Right lobe of liver (tissue), 6 donors: ENCODE measurements around the gene TAGAP. TPM values are rescaled to one million over a fixed set of nuclear protein-coding genes. Genes with fewer than 3 reads are reported as not detected.
A peak's percentile ranks its signal among the peaks of the same experiment; 100 is the strongest.

ENCODE experiments used
- ATAC-seq, 4 donors: fragments of 200-7000 bp; cut with Tn5 transposase; one replicate each; pipeline ENCODE4 v1.9.1; 2020; ENCODE audit warnings: mild to moderate bottlenecking in 4 of 4, moderate library complexity in 4 of 4
- DNase-seq, 3 donors: peaks; one replicate each; pipeline ENCODE4 v3.0.0-alpha.2; 2020
- H3K27ac ChIP-seq, 3 donors: fragments of 200-600 bp; one replicate each; pipeline ENCODE4 v1.8.0; 2022
- H3K27me3 ChIP-seq, 2 donors: fragments of 200-600 bp; one replicate each; pipeline ENCODE4 v1.8.0; 2022
- H3K36me3 ChIP-seq, 4 donors: fragments of 200-600 bp; sonication (generic) in 1 of 4; one replicate each; pipeline versions ENCODE4 v1.5.1 to v1.8.0; 2017 to 2022; ENCODE audit warnings: control low read depth in 1 of 4
- H3K4me1 ChIP-seq, 4 donors: fragments of 200-600 bp; sonication (generic) in 1 of 4; one replicate each; pipeline versions ENCODE4 v1.5.1 to v1.8.0; 2017 to 2022; ENCODE audit warnings: control low read depth in 1 of 4
- H3K4me3 ChIP-seq, 3 donors: fragments of 200-600 bp; one replicate each; pipeline ENCODE4 v1.8.0; 2022
- H3K9me3 ChIP-seq, 4 donors: fragments of 200-600 bp; sonication (generic) in 1 of 4; one replicate each; pipeline versions ENCODE4 v1.5.1 to v1.8.0; 2017 to 2022; ENCODE audit warnings: control low read depth in 1 of 4
- POLR2A ChIP-seq: fragments of 450-650 bp; IDR thresholded peaks from one replicate; pipeline ENCODE4 v1.6.1; 2017; ENCODE audit warnings: antibody characterized with exemption, mild to moderate bottlenecking
- WGBS: methylation state at CpG from one replicate; pipeline ENCODE4 v1.1.6; 2018; ENCODE audit warnings: low coverage, low lambda C conversion rate; ENCODE audit not compliant: insufficient coverage; ENCODE audit errors: missing lambda C conversion rate; 5-methylcytosine and 5-hydroxymethylcytosine counted together
- intact Hi-C, 2 donors: fragments of 100-400 bp; cut with DNase I; formaldehyde crosslinking; loops; one replicate each; pipeline versions ENCODE4 v1.11.2 to v1.14.1; 2022
- total RNA-seq, 6 experiments: library from RNA; depleted of rRNA in 2 of 6; stranded (reverse); fragments of >200 nt in 2 of 6; fragmentation: NEBNext Ultra II Directional in 3 of 6; extraction: Animal tissue kit (Norgen Biotek cat#: 25700) in 3 of 6; gene quantifications; one replicate each; pipeline versions ENCODE4 v1.1.0 to v1.2.4, GENCODE V29; 2016 to 2023
- TF ChIP-seq, protein P1 (sequence below), 4 donors: fragments of 200-600 bp in 3 of 4; fragments of 450-650 bp in 1 of 4; IDR thresholded peaks; one replicate each; pipeline versions ENCODE4 v1.5.1 to v1.8.0; 2016 to 2022; ENCODE audit warnings: antibody characterized with exemption in 4 of 4, mild to moderate bottlenecking in 2 of 4
- donor health status: DM: no; HTN: yes; CAD: no.
- donor health status: DM: no; HTN: no; CAD: no.
- donor health status: DM: no; HTN: no; CAD: no.
- donor health status: DM: no; HTN: yes; CAD: no.
- donor health status: DM: no; HTN: yes; CAD: no.

TAGAP gene
- total RNA-seq, 6 experiments from 2014 or later = 0.13 to 1.8 (median 0.92) TPM

DNA sequence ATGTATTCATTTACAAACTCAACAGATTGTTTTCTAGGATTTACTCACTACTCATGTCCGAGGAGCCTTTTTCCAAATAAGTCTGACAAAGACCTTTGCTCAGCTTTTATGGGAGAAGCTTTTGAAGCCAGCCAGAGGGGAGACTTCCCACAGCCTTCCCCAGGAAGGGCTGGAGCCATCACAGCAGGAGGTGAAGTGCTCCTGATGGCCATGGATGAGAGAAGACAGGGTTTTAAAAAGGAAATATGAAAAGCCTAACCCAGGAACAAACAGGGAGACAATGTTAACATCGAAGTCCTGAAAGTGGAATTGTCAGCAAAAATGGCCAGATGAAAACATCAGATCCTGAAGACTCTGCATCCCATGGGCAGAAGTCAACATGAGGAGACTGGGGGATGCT lies 11.6 kb upstream of the TAGAP start:
- no peak for ATAC-seq
- WGBS = 6% methylated on average over 2 of the region's 2 CpGs
- no peak for TF ChIP-seq POLR2A
- TF ChIP-seq, protein P1, sequence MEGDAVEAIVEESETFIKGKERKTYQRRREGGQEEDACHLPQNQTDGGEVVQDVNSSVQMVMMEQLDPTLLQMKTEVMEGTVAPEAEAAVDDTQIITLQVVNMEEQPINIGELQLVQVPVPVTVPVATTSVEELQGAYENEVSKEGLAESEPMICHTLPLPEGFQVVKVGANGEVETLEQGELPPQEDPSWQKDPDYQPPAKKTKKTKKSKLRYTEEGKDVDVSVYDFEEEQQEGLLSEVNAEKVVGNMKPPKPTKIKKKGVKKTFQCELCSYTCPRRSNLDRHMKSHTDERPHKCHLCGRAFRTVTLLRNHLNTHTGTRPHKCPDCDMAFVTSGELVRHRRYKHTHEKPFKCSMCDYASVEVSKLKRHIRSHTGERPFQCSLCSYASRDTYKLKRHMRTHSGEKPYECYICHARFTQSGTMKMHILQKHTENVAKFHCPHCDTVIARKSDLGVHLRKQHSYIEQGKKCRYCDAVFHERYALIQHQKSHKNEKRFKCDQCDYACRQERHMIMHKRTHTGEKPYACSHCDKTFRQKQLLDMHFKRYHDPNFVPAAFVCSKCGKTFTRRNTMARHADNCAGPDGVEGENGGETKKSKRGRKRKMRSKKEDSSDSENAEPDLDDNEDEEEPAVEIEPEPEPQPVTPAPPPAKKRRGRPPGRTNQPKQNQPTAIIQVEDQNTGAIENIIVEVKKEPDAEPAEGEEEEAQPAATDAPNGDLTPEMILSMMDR (IDR thresholded peaks at IDR 0.05) = no peak

DNA sequence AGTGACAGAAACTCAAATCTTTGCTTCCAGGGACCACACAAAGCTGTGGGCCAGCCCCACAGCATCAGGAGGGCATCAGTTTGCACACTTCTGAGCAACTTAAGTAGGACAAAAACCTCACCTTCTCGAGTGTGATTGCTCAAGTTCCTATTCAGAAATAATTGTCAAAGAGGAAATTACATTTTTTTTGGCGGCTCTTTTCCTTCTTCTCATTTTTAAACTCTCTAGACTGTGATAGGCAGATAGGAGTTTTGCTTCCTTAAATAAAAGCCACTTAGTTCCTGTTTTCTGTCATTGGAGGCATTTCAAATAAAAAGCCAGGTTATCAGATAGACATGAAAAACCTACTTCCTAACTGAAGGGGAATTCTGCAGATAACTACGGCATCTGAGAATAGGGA lies 11.2 kb upstream of the TAGAP start:
- DNase-seq (no peak), ATAC-seq (peak in 2 of 4 donors; percentile 50 to 54)
- 7% methylated on average over 3 of the region's 3 CpGs for WGBS
- Histone ChIP-seq H3K36me3 (no peaks in the 10 kb centered on the region), H3K9me3 (no peaks in the 10 kb centered on the region), H3K4me1 (no peaks in the 10 kb centered on the region), H3K27me3 (no peaks in the 10 kb centered on the region), H3K4me3 (no peak overlapping the region), H3K27ac (no peak overlapping the region)
- no peak for TF ChIP-seq POLR2A
- TF ChIP-seq, protein P1 (IDR thresholded peaks at IDR 0.05) = no peak
- intact Hi-C loops = no loop called here

More for the DNA sequence above, 11.6 kb upstream of the TAGAP start:
- H3K27me3 ChIP-seq = no peaks in the 10 kb centered on the region
- DNase-seq = no peak
- H3K36me3 ChIP-seq = no peaks in the 10 kb centered on the region
- intact Hi-C loops = no loop called here
- no peaks in the 10 kb centered on the region for H3K4me1 ChIP-seq
- no peak overlapping the region for H3K27ac ChIP-seq
- no peaks in the 10 kb centered on the region for H3K9me3 ChIP-seq
- H3K4me3 ChIP-seq = no peak overlapping the region

DNA sequence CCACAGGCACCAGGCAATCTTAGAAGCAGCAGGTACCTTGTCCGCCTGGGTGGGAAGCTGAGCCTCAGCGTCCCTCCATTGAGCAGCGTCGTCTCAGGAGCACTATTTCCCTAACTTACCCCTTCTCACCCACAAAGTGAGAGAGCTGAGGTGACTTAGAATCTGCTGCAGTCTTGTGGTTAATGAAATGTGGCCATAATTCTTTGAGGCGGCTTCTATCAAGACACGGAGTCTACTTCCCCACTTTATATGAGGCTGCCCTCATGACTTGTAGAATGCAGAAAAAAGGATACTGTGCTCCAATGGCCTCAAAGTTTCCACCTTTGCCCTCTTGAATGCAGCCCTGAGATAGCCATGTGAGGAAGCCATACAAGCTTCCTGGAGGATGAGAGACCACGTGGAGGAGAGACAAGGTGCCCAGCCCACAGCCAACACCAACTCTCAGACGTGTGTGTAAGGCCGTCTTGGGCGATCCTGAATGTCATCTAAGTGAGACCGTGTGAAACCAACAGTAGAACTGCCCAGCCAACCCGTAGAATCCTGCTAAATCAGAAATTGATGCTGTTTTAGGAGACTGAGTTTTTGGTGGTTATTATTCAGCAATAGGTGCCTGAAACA lies 9.1 kb upstream of the TAGAP start:
- H3K4me1 ChIP-seq = no peaks in the 10 kb centered on the region
- H3K36me3 ChIP-seq = no peaks in the 10 kb centered on the region
- intact Hi-C loops = no loop called here
- DNase-seq (no peak), ATAC-seq (no peak)
- no peak overlapping the region for H3K4me3 ChIP-seq
- H3K27me3 ChIP-seq = no peaks in the 10 kb centered on the region
- no peak overlapping the region for H3K27ac ChIP-seq
- TF ChIP-seq POLR2A = no peak
- TF ChIP-seq, protein P1 (IDR thresholded peaks at IDR 0.05) = no peak
- 60% methylated on average over 10 of the region's 12 CpGs for WGBS
- H3K9me3 ChIP-seq = no peaks in the 10 kb centered on the region

DNA sequence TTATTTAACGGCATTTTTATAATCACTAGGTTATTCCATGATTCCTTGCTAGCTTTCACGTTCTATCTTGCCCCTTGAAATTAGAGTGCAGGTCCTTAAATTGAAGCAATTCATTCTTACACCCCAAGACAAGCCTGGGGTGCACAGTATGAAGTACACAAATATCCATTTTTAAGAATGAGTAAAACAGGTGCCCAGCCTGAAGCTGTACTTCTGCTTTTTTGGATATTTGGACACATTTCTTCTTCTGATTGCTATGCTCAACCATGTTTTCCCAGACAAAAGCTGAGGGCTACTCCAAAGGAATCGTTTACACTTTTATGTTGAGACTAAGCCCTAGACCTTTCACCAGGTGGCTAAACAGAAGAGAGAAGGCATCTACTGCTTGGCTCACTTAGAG lies 7.9 kb upstream of the TAGAP start:
- no peaks in the 10 kb centered on the region for H3K9me3 ChIP-seq
- WGBS = 18% methylated on average over 2 of the region's 3 CpGs
- no peaks in the 10 kb centered on the region for H3K4me1 ChIP-seq
- DNase-seq (no peak), ATAC-seq (no peak)
- H3K4me3 ChIP-seq = no peak overlapping the region
- H3K27me3 ChIP-seq = no peaks in the 10 kb centered on the region
- no peak overlapping the region for H3K27ac ChIP-seq
- intact Hi-C loops = no loop called here
- TF ChIP-seq POLR2A = no peak
- TF ChIP-seq, protein P1 (IDR thresholded peaks at IDR 0.05) = no peak
- H3K36me3 ChIP-seq = no peaks in the 10 kb centered on the region
